H1 (cell line): ENCODE results near the gene KMT2E. TPM values are rescaled to one million over a fixed set of nuclear protein-coding genes. Genes with fewer than 3 reads are reported as not detected.

Source experiments
- CTCF ChIA-PET: fragments of 300-600 bp; sonication (Branson Sonifier 250); formaldehyde crosslinking; loops from one replicate; lab custom pipeline; 2021; ENCODE audit not compliant: partially characterized antibody; lab: Charles Lee
- POLR2A ChIA-PET: fragments of 300-600 bp; sonication (Branson Sonifier 250); formaldehyde crosslinking; loops from one replicate; lab custom pipeline; 2021; ENCODE audit warnings: inconsistent platforms; ENCODE audit not compliant: partially characterized antibody; lab: Charles Lee
- DNase-seq, 2 experiments: peaks; one replicate each; pipeline versions ENCODE4 v3.0.0 to v3.0.0-alpha.2; 2010 to 2022; ENCODE audit warnings: low spot score in 2 of 2, low read depth in 1 of 2, mixed read lengths in 1 of 2
- FAIRE-seq: peaks from 2 replicates; lab custom pipeline; 2011; peaks lifted over from hg19 to GRCh38; lab: Jason Lieb, UNC
- H2AFZ ChIP-seq: 2 replicates; pipeline ENCODE4 v1.8.1; 2012; ENCODE audit warnings: low read length, inconsistent platforms
- H2AK5ac ChIP-seq: 2 replicates; pipeline ENCODE4 v1.6.1; 2013; ENCODE audit warnings: low read depth, low read length
- H2BK120ac ChIP-seq: replicated peaks from 2 replicates; pipeline ENCODE3; 2013; ENCODE audit warnings: low read depth, low read length, inconsistent platforms
- H2BK12ac ChIP-seq: 2 replicates; pipeline ENCODE4 v1.6.1; 2013; ENCODE audit warnings: low read depth, low read length
- H2BK15ac ChIP-seq: 2 replicates; pipeline ENCODE4 v1.6.1; 2013; ENCODE audit warnings: low read length
- H2BK20ac ChIP-seq: 2 replicates; pipeline ENCODE4 v1.6.1; 2013; ENCODE audit warnings: low read length
- H2BK5ac ChIP-seq: 2 replicates; pipeline ENCODE4 v1.6.1; 2013; ENCODE audit warnings: low read depth, low read length
- H3K14ac ChIP-seq: 2 replicates; pipeline ENCODE4 v1.6.1; 2013; ENCODE audit warnings: inconsistent platforms; ENCODE audit not compliant: insufficient read length
- H3K18ac ChIP-seq: 2 replicates; pipeline ENCODE4 v1.6.1; 2013; ENCODE audit warnings: low read length; ENCODE audit errors: extremely low read depth
- H3K23ac ChIP-seq: 2 replicates; pipeline ENCODE4 v1.6.1; 2013; ENCODE audit warnings: inconsistent platforms; ENCODE audit not compliant: insufficient read length
- H3K23me2 ChIP-seq: 2 replicates; pipeline ENCODE4 v1.6.1; 2013; ENCODE audit warnings: low read depth, low read length
- H3K27ac ChIP-seq: 2 replicates; pipeline ENCODE4 v1.6.1; 2011; ENCODE audit warnings: low read depth, low read length, inconsistent platforms
- H3K27me3 ChIP-seq, 4 experiments: replicated peaks in 1 of 4; 1 replicate in 1 of 4; 2 replicates in 3 of 4; pipeline versions ENCODE4 v1.6.1 to v1.8.1; 2011 to 2013; ENCODE audit warnings: low read length in 3 of 4, mild to moderate bottlenecking in 3 of 4, inconsistent platforms in 2 of 4, mixed read lengths in 2 of 4, moderate library complexity in 1 of 4; ENCODE audit not compliant: control insufficient read depth in 3 of 4, insufficient read depth in 3 of 4; ENCODE audit errors: extremely low read depth in 1 of 4
- H3K36me3 ChIP-seq, 4 experiments: 2 replicates each; pipeline versions ENCODE4 v1.6.1 to v1.8.1; 2011 to 2013; ENCODE audit warnings: mild to moderate bottlenecking in 4 of 4, low read length in 3 of 4, moderate library complexity in 2 of 4, control low read depth in 1 of 4, inconsistent platforms in 1 of 4; ENCODE audit not compliant: insufficient read depth in 4 of 4, control insufficient read depth in 2 of 4
- H3K4ac ChIP-seq: replicated peaks from 2 replicates; pipeline ENCODE3; 2013; ENCODE audit warnings: low read length, low read depth, mixed read lengths, inconsistent platforms; ENCODE audit not compliant: insufficient read length
- H3K4me1 ChIP-seq, 4 experiments: replicated peaks in 1 of 4; 1 replicate in 1 of 4; 2 replicates in 3 of 4; pipeline versions ENCODE4 v1.6.1 to v1.8.1; 2011 to 2013; ENCODE audit warnings: low read length in 3 of 4, inconsistent platforms in 2 of 4, mixed read lengths in 1 of 4; ENCODE audit not compliant: insufficient read depth in 4 of 4, control insufficient read depth in 3 of 4
- H3K4me2 ChIP-seq, 2 experiments: 2 replicates each; pipeline versions ENCODE4 v1.6.1 to v1.8.1; 2011 to 2013; ENCODE audit warnings: low read depth in 2 of 2, low read length in 2 of 2, control low read depth in 1 of 2, inconsistent platforms in 1 of 2, mild to moderate bottlenecking in 1 of 2; ENCODE audit not compliant: insufficient read depth in 1 of 2
- H3K4me3 ChIP-seq, 4 experiments: fragments of 200-600, 300-600 bp in 1 of 4; sonication (generic), shearing (Covaris generic), sonication (Bioruptor Twin) in 1 of 4; 2 replicates each; pipeline versions ENCODE4 v1.5.1 to v1.8.1; 2011 to 2016; ENCODE audit warnings: low read length in 4 of 4, low read depth in 3 of 4, control low read depth in 2 of 4, inconsistent platforms in 2 of 4, mild to moderate bottlenecking in 2 of 4, mixed read lengths in 1 of 4, moderate library complexity in 1 of 4; ENCODE audit not compliant: insufficient read depth in 2 of 4; ENCODE audit errors: extremely low read depth in 1 of 4
- H3K56ac ChIP-seq: replicated peaks from 2 replicates; pipeline ENCODE3; 2013; ENCODE audit warnings: low read depth, mild to moderate bottlenecking, mixed read lengths, low read length, inconsistent platforms; ENCODE audit not compliant: insufficient read length
- H3K79me1 ChIP-seq: 2 replicates; pipeline ENCODE4 v1.6.1; 2013; ENCODE audit warnings: low read depth, low read length, control low read depth
- H3K79me2 ChIP-seq, 2 experiments: 2 replicates each; pipeline versions ENCODE4 v1.6.1 to v1.8.1; 2012 to 2013; ENCODE audit warnings: low read length in 2 of 2, mild to moderate bottlenecking in 2 of 2, inconsistent platforms in 1 of 2; ENCODE audit not compliant: insufficient read depth in 2 of 2, control insufficient read depth in 1 of 2
- H3K9ac ChIP-seq, 4 experiments: replicated peaks in 1 of 4; 1 replicate in 1 of 4; 2 replicates in 3 of 4; pipeline versions ENCODE4 v1.6.1 to v1.8.1; 2011 to 2013; ENCODE audit warnings: low read depth in 3 of 4, low read length in 3 of 4, control low read depth in 2 of 4, mild to moderate bottlenecking in 2 of 4, moderate library complexity in 2 of 4, inconsistent platforms in 1 of 4; ENCODE audit errors: extremely low read depth in 1 of 4
- H3K9me3 ChIP-seq, 2 experiments: 2 replicates each; pipeline versions ENCODE4 v1.6.1 to v1.8.1; 2012 to 2013; ENCODE audit warnings: mild to moderate bottlenecking in 2 of 2, moderate library complexity in 2 of 2, control low read depth in 1 of 2, inconsistent platforms in 1 of 2, low read depth in 1 of 2, low read length in 1 of 2, mixed read lengths in 1 of 2; ENCODE audit not compliant: insufficient read depth in 2 of 2
- H4K20me1 ChIP-seq, 2 experiments: replicated peaks in 1 of 2; 2 replicates each; pipeline versions ENCODE3 to v1.8.1; 2011 to 2013; ENCODE audit warnings: inconsistent platforms in 2 of 2, low read length in 2 of 2, mild to moderate bottlenecking in 1 of 2; ENCODE audit not compliant: insufficient read depth in 2 of 2, control insufficient read depth in 1 of 2
- H4K5ac ChIP-seq: 2 replicates; pipeline ENCODE4 v1.6.1; 2013; ENCODE audit warnings: low read length, low read depth, mixed read lengths, inconsistent platforms; ENCODE audit not compliant: insufficient read length
- H4K8ac ChIP-seq: 2 replicates; pipeline ENCODE4 v1.8.0; 2013; ENCODE audit warnings: mild to moderate bottlenecking, moderate library complexity, low read length, inconsistent platforms; ENCODE audit not compliant: insufficient read depth; ENCODE audit errors: extremely low read depth
- H4K91ac ChIP-seq: replicated peaks from 2 replicates; pipeline ENCODE3; 2013; ENCODE audit warnings: low read length, mixed read lengths, inconsistent platforms; ENCODE audit not compliant: insufficient read length
- FOSL1 ChIP-seq: IDR thresholded peaks from 2 replicates; pipeline ENCODE4 v1.6.1; 2011; ENCODE audit warnings: mild to moderate bottlenecking, low read depth, low read length, moderate library complexity; ENCODE audit not compliant: insufficient read depth
- HDAC2 ChIP-seq, 2 experiments: fragments of 300-600 bp in 1 of 2; sonication (generic) in 1 of 2; IDR thresholded peaks; 2 replicates each; pipeline ENCODE4 v1.6.1; 2011 to 2012; ENCODE audit warnings: low read depth in 2 of 2, low read length in 2 of 2, mild to moderate bottlenecking in 2 of 2, moderate library complexity in 2 of 2, borderline replicate concordance in 1 of 2, inconsistent platforms in 1 of 2
- HDAC6 ChIP-seq: IDR thresholded peaks from one replicate; pipeline ENCODE4 v1.7.1; 2012; ENCODE audit warnings: low read depth, mild to moderate bottlenecking, inconsistent platforms, low read length, moderate library complexity
- JUND ChIP-seq: IDR thresholded peaks from 2 replicates; pipeline ENCODE4 v1.6.1; 2011; ENCODE audit warnings: mild to moderate bottlenecking, improper control_type of control experiment, low read length
- WGBS, 2 experiments: shearing (Covaris generic) in 1 of 2; methylation state at CpG; one replicate each; pipeline versions ENCODE4 v1.1.6 to v1.1.7; 2013 to 2015; ENCODE audit warnings: low lambda C conversion rate in 2 of 2, mixed read lengths in 2 of 2, inconsistent platforms in 1 of 2, low coverage in 1 of 2, missing lambda C conversion rate in 1 of 2; ENCODE audit not compliant: insufficient replicate concordance in 2 of 2, insufficient coverage in 1 of 2, insufficient read length in 1 of 2; ENCODE audit errors: extremely low coverage in 1 of 2, missing lambda C conversion rate in 1 of 2; 5-methylcytosine and 5-hydroxymethylcytosine counted together
- polyA plus RNA-seq, 7 experiments: library from polyadenylated mRNA; depleted of rRNA in 3 of 7; stranded (reverse) in 5 of 7; unstranded in 2 of 7; fragments of >200 nt in 5 of 7; fragments of 200-250 nt in 2 of 7; gene quantifications; 1 replicate in 5 of 7; 2 replicates in 1 of 7; 4 replicates in 1 of 7; pipeline versions ENCODE4 v1.2.1 to v1.2.3, GENCODE V29; 2011 to 2013; ENCODE audit warnings: missing spikeins in 2 of 7, mixed read lengths in 2 of 7
- total RNA-seq: library from RNA; stranded (reverse); fragmentation: NEBNext Ultra II Directional; extraction: Animal tissue kit (Norgen Biotek cat#: 25700); gene quantifications from 2 replicates; pipeline ENCODE4 v1.2.1, GENCODE V29; 2021

KMT2E gene
- total and polyA plus RNA-seq, 2 of the 8 experiments (the other 6 are each of a cell fraction or from before 2014, with no cell fraction given): 10.9 to 45.0 TPM

- Histone ChIP-seq H3K4me2 (no peak overlapping the region), H2BK15ac (no peak overlapping the region), H3K27ac (no peak overlapping the region), H3K4me3 (no peak overlapping the region), H4K91ac (no peak overlapping the region), H3K79me1 (no peaks in the 10 kb centered on the region), H3K18ac (no peak overlapping the region), H3K23ac (no peak overlapping the region), H3K9me3 (no peaks in the 10 kb centered on the region), H2BK12ac (no peak overlapping the region), H3K23me2 (no peaks in the 10 kb centered on the region; the same call in 1 of the 2 replicates), H2BK120ac (no peak overlapping the region), H3K4ac (no peak overlapping the region), H3K9ac (no peak overlapping the region), H3K56ac (no peak overlapping the region), H2BK5ac (no peak overlapping the region), H4K8ac (no peak overlapping the region), H2BK20ac (no peak overlapping the region), H4K5ac (no peak overlapping the region), H2AFZ (no peak overlapping the region), H3K4me1 (no peaks in the 10 kb centered on the region), H3K36me3 (peaks cover 12 to 78% (median 41%) of the 10 kb centered on the region in 4 experiments), H3K79me2 (peaks cover 0 to 2% of the 10 kb centered on the region in 2 experiments; a peak in 1 of 4 replicates), H3K14ac (no peak overlapping the region), H4K20me1 (peaks cover 2 to 4% of the 10 kb centered on the region in 2 experiments), H3K27me3 (peaks cover 0 to 2% (median 0%) of the 10 kb centered on the region in 4 experiments; a peak in 1 of 7 replicates), H2AK5ac (no peak overlapping the region)
- ChIA-PET CTCF (no interaction called here), POLR2A (no interaction called here)
- no peak for FAIRE-seq
- whole genome bisulfite sequencing, 2 experiments: 89% methylated on average over 1 of the region's 1 CpG; no CpG with 5 or more reads in 1 of the 2 experiments
- DNase-seq: no peak
- TF ChIP-seq FOSL1 (no peak), JUND (no peak), HDAC2 (IDR thresholded peaks at IDR 0.05; ENCODE audit: borderline replicate concordance in 1 of 2, low read depth in 2 of 2, low read length in 2 of 2) (no peak), HDAC6 (no peak)
These were observed 59.1 kb downstream of the KMT2E start for GRCh38 chr7:105073143-105073542.
